ENCODE measurements around the gene GUCY2C.
"Not testable (repeated sequence)": the region's sequence is repeated elsewhere in the genome, so short reads cannot be mapped to it uniquely, and the experiment has no call there.

The GUCY2C gene

GRCh38 chr12:14696265-14696741 is at the start of gene GUCY2C:
GUCY2C (minus strand) TSS chr12:14696599; CDS start chr12:14696448, 151 bp downstream.
- no peak for DNase-seq (ENCODE audit: low read depth in 1 of 2, low spot score in 1 of 2)

GRCh38 chr12:14743061-14743460 is 46.7 kb upstream of the GUCY2C start:
- no peak for DNase-seq (ENCODE audit: low read depth in 1 of 2, low spot score in 1 of 2)

GRCh38 chr12:14741942-14742341 is 45.5 kb upstream of the GUCY2C start:
- no peak for DNase-seq (ENCODE audit: low read depth in 1 of 2, low spot score in 1 of 2)

GRCh38 chr12:14741153-14741552 is 44.8 kb upstream of the GUCY2C start:
- DNase-seq (ENCODE audit: low read depth in 1 of 2, low spot score in 1 of 2) = no peak

GRCh38 chr12:14736441-14736840 is 40.0 kb upstream of the GUCY2C start:
- DNase-seq (ENCODE audit: low read depth in 1 of 2, low spot score in 1 of 2) = not testable (repeated sequence)

- no peak for DNase-seq (ENCODE audit: low read depth in 1 of 2, low spot score in 1 of 2)
Observed at GRCh38 chr12:14731821-14732220, 35.4 kb upstream of the GUCY2C start.

- no peak for DNase-seq (ENCODE audit: low read depth in 1 of 2, low spot score in 1 of 2)
Observed at GRCh38 chr12:14729586-14729985, 33.2 kb upstream of the GUCY2C start.

- DNase-seq (ENCODE audit: low read depth in 1 of 2, low spot score in 1 of 2) = peak; percentile 21 to 53
Observed at GRCh38 chr12:14723763-14724162, 27.4 kb upstream of the GUCY2C start.

GRCh38 chr12:14716848-14717444 is 20.5 kb upstream of the GUCY2C start:
- peak in 1 of 2 donors; percentile 27 for DNase-seq (ENCODE audit: low read depth in 1 of 2, low spot score in 1 of 2)

- DNase-seq (ENCODE audit: low read depth in 1 of 2, low spot score in 1 of 2) = no peak
Observed at GRCh38 chr12:14714437-14714836, 18.0 kb upstream of the GUCY2C start.

- no peak for DNase-seq (ENCODE audit: low read depth in 1 of 2, low spot score in 1 of 2)
Observed at GRCh38 chr12:14710632-14711320, 14.4 kb upstream of the GUCY2C start.

GRCh38 chr12:14701809-14702568 is 5.6 kb upstream of the GUCY2C start:
- no peak for DNase-seq (ENCODE audit: low read depth in 1 of 2, low spot score in 1 of 2)

GRCh38 chr12:14700935-14701334 is 4.5 kb upstream of the GUCY2C start:
- no peak for DNase-seq (ENCODE audit: low read depth in 1 of 2, low spot score in 1 of 2)

GRCh38 chr12:14699923-14700322 is 3.5 kb upstream of the GUCY2C start:
- no peak for DNase-seq (ENCODE audit: low read depth in 1 of 2, low spot score in 1 of 2)

- DNase-seq (ENCODE audit: low read depth in 1 of 2, low spot score in 1 of 2) = no peak
Observed at GRCh38 chr12:14698555-14698954, 2.2 kb upstream of the GUCY2C start.

- DNase-seq (ENCODE audit: low read depth in 1 of 2, low spot score in 1 of 2) = no peak
Observed at GRCh38 chr12:14695715-14696141, 671 bp downstream of the GUCY2C start.

- DNase-seq (ENCODE audit: low read depth in 1 of 2, low spot score in 1 of 2) = no peak
Observed at GRCh38 chr12:14694970-14695369, 1.4 kb downstream of the GUCY2C start.

GRCh38 chr12:14694145-14694714 is 2.2 kb downstream of the GUCY2C start:
- no peak for DNase-seq (ENCODE audit: low read depth in 1 of 2, low spot score in 1 of 2)

- no peak for DNase-seq (ENCODE audit: low read depth in 1 of 2, low spot score in 1 of 2)
Observed at GRCh38 chr12:14693116-14693515, 3.3 kb downstream of the GUCY2C start.

- no peak for DNase-seq (ENCODE audit: low read depth in 1 of 2, low spot score in 1 of 2)
Observed at GRCh38 chr12:14691560-14691959, 4.8 kb downstream of the GUCY2C start.

GRCh38 chr12:14689996-14690395 is 6.4 kb downstream of the GUCY2C start:
- no peak for DNase-seq (ENCODE audit: low read depth in 1 of 2, low spot score in 1 of 2)

- DNase-seq (ENCODE audit: low read depth in 1 of 2, low spot score in 1 of 2) = no peak
Observed at GRCh38 chr12:14689144-14689543, 7.3 kb downstream of the GUCY2C start.
